ENCODE results near the gene VPS33B.
A peak's percentile ranks its signal among the peaks of the same experiment; 100 is the strongest.
"Not testable (repeated sequence)": the region's sequence is repeated elsewhere in the genome, so short reads cannot be mapped to it uniquely, and the experiment has no call there.

VPS33B gene

DNA sequence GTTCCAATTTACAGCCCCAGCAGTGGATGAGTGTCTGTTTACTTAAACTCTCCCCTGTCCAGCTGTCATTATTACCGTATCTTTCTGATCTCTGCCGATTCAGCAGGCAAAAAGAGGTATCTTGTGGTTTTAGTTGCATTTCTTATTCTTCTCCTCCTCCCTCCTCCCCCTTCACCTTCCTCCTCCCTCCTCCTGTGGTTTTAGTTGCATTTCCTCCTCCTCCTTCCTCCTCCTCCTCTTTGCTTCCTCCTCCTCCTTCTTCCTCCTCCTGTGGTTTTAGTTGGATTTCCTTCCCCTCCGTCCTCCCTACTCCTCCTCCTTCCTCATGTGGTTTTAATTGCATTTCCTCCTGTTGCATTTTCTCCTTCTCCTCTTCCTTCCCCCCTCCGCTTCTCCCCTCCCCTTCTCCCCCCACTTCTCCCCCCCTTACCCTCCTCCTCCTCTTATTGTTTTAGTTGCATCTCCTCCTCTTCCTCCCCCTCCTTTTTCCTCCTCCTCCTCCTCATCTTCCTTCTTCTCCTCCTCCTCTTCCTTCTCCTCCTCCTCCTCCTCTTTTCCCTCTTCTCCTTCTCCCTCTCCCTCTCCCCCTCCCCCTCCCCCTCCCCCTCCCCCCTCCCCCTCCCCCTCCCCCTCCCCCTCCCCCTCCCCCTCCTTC is 25.3 kb upstream of the VPS33B start:
- H3K4me1 ChIP-seq (ENCODE audit: control insufficient read depth, insufficient read depth, low read length): no peaks in the 10 kb centered on the region
- no peak overlapping the region for H3K4me3 ChIP-seq (ENCODE audit: low read depth, low read length)
- no peaks in the 10 kb centered on the region for H3K9me3 ChIP-seq (ENCODE audit: control insufficient read depth, insufficient read depth, low read depth, low read length)
- CTCF ChIA-PET: interaction anchor here (1.0 to 2.8 kb wide), 3 partner anchors 115 to 1025 kb away, joined by 3 to 18 read pairs (median 4); partner anchors contain the start of gene HDDC3
- POLR2A ChIA-PET: no interaction called here
- H3K27ac ChIP-seq (ENCODE audit: extremely low read depth, low read depth, low read length): no peak overlapping the region
- TF ChIP-seq PRDM1 (tag by site-specific recombination; IDR thresholded peaks at IDR 0.05) (no peak), KLF1 (tag by site-specific recombination; IDR thresholded peaks at IDR 0.05) (no peak), ZFHX2 (tag by site-specific recombination; conservative IDR thresholded peaks at IDR 0.05) (peak; percentile 63), SP3 (tag by site-specific recombination; IDR thresholded peaks at IDR 0.05) (peak; percentile 52), WT1 (tag by site-specific recombination; IDR thresholded peaks at IDR 0.05) (peak; percentile 56; the same call in 1 of the 2 replicates), ZIC2 (tag by site-specific recombination; IDR thresholded peaks at IDR 0.05) (0 out of 2 replicates have a peak, but pooled peaks have one; percentile 7), ZNF366 (tag by site-specific recombination; conservative IDR thresholded peaks at IDR 0.05) (0 out of 2 replicates have a peak, but pooled peaks have one; percentile 32), ZNF394 (tag by site-specific recombination; IDR thresholded peaks at IDR 0.05; ENCODE audit: borderline replicate concordance) (no peak), ZBTB20 (tag by site-specific recombination; IDR thresholded peaks at IDR 0.05) (no peak), GLIS1 (tag by site-specific recombination; IDR thresholded peaks at IDR 0.05) (0 out of 2 replicates have a peak, but pooled peaks have one; percentile 8), EGR2 (tag by site-specific recombination; IDR thresholded peaks at IDR 0.05; ENCODE audit: low read depth) (peak; percentile 88)
- TF ChIP-seq, protein P1, sequence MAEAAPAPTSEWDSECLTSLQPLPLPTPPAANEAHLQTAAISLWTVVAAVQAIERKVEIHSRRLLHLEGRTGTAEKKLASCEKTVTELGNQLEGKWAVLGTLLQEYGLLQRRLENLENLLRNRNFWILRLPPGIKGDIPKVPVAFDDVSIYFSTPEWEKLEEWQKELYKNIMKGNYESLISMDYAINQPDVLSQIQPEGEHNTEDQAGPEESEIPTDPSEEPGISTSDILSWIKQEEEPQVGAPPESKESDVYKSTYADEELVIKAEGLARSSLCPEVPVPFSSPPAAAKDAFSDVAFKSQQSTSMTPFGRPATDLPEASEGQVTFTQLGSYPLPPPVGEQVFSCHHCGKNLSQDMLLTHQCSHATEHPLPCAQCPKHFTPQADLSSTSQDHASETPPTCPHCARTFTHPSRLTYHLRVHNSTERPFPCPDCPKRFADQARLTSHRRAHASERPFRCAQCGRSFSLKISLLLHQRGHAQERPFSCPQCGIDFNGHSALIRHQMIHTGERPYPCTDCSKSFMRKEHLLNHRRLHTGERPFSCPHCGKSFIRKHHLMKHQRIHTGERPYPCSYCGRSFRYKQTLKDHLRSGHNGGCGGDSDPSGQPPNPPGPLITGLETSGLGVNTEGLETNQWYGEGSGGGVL (tag by site-specific recombination; IDR thresholded peaks at IDR 0.05): peak; percentile 76
- no peaks in the 10 kb centered on the region for H3K36me3 ChIP-seq (ENCODE audit: control insufficient read depth in 2 of 2, insufficient read depth in 1 of 2, low read length in 2 of 2)

DNA sequence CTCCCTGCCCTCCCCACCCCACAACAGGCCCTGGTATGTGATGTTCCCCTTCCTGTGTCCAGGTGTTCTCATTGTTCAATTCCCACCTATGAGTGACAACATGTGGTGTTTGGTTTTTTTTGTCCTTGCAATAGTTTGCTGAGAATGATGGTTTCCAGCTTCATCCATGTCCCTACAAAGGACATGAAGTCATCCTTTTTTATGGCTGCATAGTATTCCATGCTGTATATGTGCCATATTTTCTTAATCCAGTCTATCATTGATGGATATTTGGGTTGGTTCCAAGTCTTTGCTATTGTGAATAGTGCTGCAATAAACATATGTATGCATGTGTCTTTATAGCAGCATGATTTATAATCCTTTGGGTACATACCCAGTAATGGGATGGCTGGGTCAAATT is 23.7 kb upstream of the VPS33B start:
- POLR2A ChIA-PET; H3K27ac ChIP-seq (ENCODE audit: extremely low read depth, low read depth, low read length); H3K4me3 ChIP-seq (ENCODE audit: low read depth, low read length); H3K36me3 ChIP-seq (ENCODE audit: control insufficient read depth in 2 of 2, insufficient read depth in 1 of 2, low read length in 2 of 2); H3K9me3 ChIP-seq (ENCODE audit: control insufficient read depth, insufficient read depth, low read depth, low read length); H3K4me1 ChIP-seq (ENCODE audit: control insufficient read depth, insufficient read depth, low read length): not testable (repeated sequence)
- TF ChIP-seq, protein P2, sequence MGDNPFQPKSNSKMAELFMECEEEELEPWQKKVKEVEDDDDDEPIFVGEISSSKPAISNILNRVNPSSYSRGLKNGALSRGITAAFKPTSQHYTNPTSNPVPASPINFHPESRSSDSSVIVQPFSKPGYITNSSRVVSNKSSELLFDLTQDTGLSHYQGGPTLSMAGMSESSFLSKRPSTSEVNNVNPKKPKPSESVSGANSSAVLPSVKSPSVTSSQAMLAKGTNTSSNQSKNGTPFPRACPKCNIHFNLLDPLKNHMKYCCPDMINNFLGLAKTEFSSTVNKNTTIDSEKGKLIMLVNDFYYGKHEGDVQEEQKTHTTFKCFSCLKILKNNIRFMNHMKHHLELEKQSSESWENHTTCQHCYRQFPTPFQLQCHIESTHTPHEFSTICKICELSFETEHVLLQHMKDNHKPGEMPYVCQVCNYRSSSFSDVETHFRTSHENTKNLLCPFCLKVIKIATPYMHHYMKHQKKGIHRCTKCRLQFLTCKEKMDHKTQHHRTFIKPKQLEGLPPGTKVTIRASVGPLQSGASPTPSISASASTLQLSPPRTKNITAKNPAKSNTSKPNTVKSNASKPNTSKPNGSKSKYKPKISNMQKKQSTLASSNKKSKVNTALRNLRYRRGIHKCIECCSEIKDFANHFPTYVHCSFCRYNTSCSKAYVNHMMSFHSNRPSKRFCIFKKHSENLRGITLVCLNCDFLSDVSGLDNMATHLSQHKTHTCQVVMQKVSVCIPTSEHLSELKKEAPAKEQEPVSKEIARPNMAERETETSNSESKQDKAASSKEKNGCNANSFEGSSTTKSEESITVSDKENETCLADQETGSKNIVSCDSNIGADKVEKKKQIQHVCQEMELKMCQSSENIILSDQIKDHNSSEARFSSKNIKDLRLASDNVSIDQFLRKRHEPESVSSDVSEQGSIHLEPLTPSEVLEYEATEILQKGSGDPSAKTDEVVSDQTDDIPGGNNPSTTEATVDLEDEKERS (tag by site-specific recombination; IDR thresholded peaks at IDR 0.05): peak; percentile 69; the same call in 1 of the 2 replicates
- TF ChIP-seq, protein P3, sequence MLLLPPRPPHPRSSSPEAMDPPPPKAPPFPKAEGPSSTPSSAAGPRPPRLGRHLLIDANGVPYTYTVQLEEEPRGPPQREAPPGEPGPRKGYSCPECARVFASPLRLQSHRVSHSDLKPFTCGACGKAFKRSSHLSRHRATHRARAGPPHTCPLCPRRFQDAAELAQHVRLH (tag by site-specific recombination; IDR thresholded peaks at IDR 0.05): peak; percentile 71
- peak; percentile 95 for TF ChIP-seq ZNF146 (tag by site-specific recombination; IDR thresholded peaks at IDR 0.05)
- CTCF ChIA-PET: interaction anchor here (0.6 kb wide), 1 partner anchor 11 kb away, joined by 3 read pairs; no protein-coding TSS in a partner anchor

DNA sequence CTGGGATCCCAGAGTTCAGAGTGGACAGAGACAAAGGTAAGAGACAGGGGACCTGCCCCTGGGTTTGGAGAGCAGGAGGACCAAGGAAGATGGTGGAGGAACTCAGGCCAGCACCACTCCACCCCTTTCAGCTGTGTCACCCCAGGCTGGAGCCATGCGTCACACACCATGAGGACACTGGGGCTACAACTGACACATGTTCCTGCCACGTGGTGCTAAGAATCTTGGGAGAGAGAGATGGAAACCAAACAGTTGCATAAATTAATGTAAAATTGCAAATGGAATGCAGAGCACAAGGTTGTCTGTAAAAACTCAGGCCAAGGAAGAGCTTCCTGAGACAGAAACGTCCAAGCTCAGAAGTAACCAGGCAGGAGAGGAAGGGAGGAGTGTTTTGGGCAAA is 22.7 kb upstream of the VPS33B start:
- POLR2A ChIA-PET: no interaction called here
- Histone ChIP-seq H3K9me3 (ENCODE audit: control insufficient read depth, insufficient read depth, low read depth, low read length) (no peaks in the 10 kb centered on the region), H3K4me1 (ENCODE audit: control insufficient read depth, insufficient read depth, low read length) (no peaks in the 10 kb centered on the region), H3K36me3 (ENCODE audit: control insufficient read depth in 2 of 2, insufficient read depth in 1 of 2, low read length in 2 of 2) (no peaks in the 10 kb centered on the region), H3K27ac (ENCODE audit: extremely low read depth, low read depth, low read length) (no peak overlapping the region), H3K4me3 (ENCODE audit: low read depth, low read length) (no peak overlapping the region)
- CTCF ChIA-PET: no interaction called here
- TF ChIP-seq ZNF10 (tag by site-specific recombination; IDR thresholded peaks at IDR 0.05): no peak
